H9 (cell line): ENCODE measurements around the gene TMEM221. TPM values are rescaled to one million over a fixed set of nuclear protein-coding genes. Genes with fewer than 3 reads are reported as not detected.

Experiments used
- DNase-seq: peaks from one replicate; pipeline ENCODE4 v3.0.0-alpha.2; 2017
- H2AFZ ChIP-seq: one replicate; pipeline ENCODE4 v1.6.1; 2013; ENCODE audit warnings: mild to moderate bottlenecking, low read length, control low read depth, moderate library complexity
- H2AK5ac ChIP-seq: 2 replicates; pipeline ENCODE4 v1.6.1; 2013; ENCODE audit warnings: low read length, control low read depth, mixed read lengths; ENCODE audit not compliant: insufficient read length
- H2BK120ac ChIP-seq: one replicate; pipeline ENCODE4 v1.6.1; 2013; ENCODE audit warnings: low read depth, mild to moderate bottlenecking, low read length, control low read depth, inconsistent platforms; ENCODE audit not compliant: poor library complexity, severe bottlenecking
- H2BK12ac ChIP-seq: 2 replicates; pipeline ENCODE4 v1.6.1; 2013; ENCODE audit warnings: low read length, control low read depth, mixed read lengths, low read depth; ENCODE audit not compliant: insufficient read length
- H2BK15ac ChIP-seq: 2 replicates; pipeline ENCODE4 v1.6.1; 2013; ENCODE audit warnings: low read depth, low read length, control low read depth
- H2BK20ac ChIP-seq: one replicate; pipeline ENCODE4 v1.6.1; 2013; ENCODE audit warnings: low read depth, mild to moderate bottlenecking, low read length, control low read depth, inconsistent platforms; ENCODE audit not compliant: poor library complexity, severe bottlenecking
- H2BK5ac ChIP-seq: 2 replicates; pipeline ENCODE4 v1.6.1; 2013; ENCODE audit warnings: low read length, control low read depth, mixed read lengths; ENCODE audit not compliant: insufficient read length
- H3K14ac ChIP-seq: 2 replicates; pipeline ENCODE4 v1.6.1; 2013; ENCODE audit warnings: low read length, control low read depth; ENCODE audit not compliant: insufficient read depth
- H3K18ac ChIP-seq: 2 replicates; pipeline ENCODE4 v1.6.1; 2013; ENCODE audit warnings: low read depth, mild to moderate bottlenecking, mixed read lengths, low read length, control low read depth; ENCODE audit not compliant: insufficient read length
- H3K23ac ChIP-seq: 2 replicates; pipeline ENCODE4 v1.6.1; 2013; ENCODE audit warnings: low read length, control low read depth, mixed read lengths, low read depth; ENCODE audit not compliant: insufficient read length
- H3K23me2 ChIP-seq: 2 replicates; pipeline ENCODE4 v1.6.1; 2013; ENCODE audit warnings: low read depth, mild to moderate bottlenecking, mixed read lengths, low read length, control low read depth; ENCODE audit not compliant: insufficient read length, poor library complexity, severe bottlenecking
- H3K27ac ChIP-seq: 2 replicates; pipeline ENCODE4 v1.5.1; 2013; ENCODE audit warnings: low read length, control low read depth, mixed read lengths, low read depth; ENCODE audit not compliant: insufficient read length
- H3K27me3 ChIP-seq: 2 replicates; pipeline ENCODE4 v1.6.1; 2013; ENCODE audit warnings: low read length, control low read depth, inconsistent platforms; ENCODE audit not compliant: insufficient read depth
- H3K4ac ChIP-seq: 2 replicates; pipeline ENCODE4 v1.6.1; 2013; ENCODE audit warnings: low read depth, mild to moderate bottlenecking, control low read depth, inconsistent platforms, low read length, moderate library complexity
- H3K4me1 ChIP-seq: 2 replicates; pipeline ENCODE4 v1.6.1; 2013; ENCODE audit warnings: low read length, control low read depth, inconsistent platforms; ENCODE audit not compliant: insufficient read depth
- H3K4me2 ChIP-seq: 2 replicates; pipeline ENCODE4 v1.6.1; 2013; ENCODE audit warnings: low read length, control low read depth, mixed read lengths; ENCODE audit not compliant: insufficient read length, insufficient read depth
- H3K56ac ChIP-seq: 2 replicates; pipeline ENCODE4 v1.6.1; 2013; ENCODE audit warnings: low read depth, mild to moderate bottlenecking, mixed read lengths, low read length, control low read depth; ENCODE audit not compliant: insufficient read length
- H3K79me1 ChIP-seq: 2 replicates; pipeline ENCODE4 v1.6.1; 2013; ENCODE audit warnings: low read depth, mild to moderate bottlenecking, moderate library complexity, low read length, control low read depth, inconsistent platforms; ENCODE audit not compliant: insufficient read depth, poor library complexity, severe bottlenecking
- H3K79me2 ChIP-seq: 2 replicates; pipeline ENCODE4 v1.6.1; 2013; ENCODE audit warnings: low read length, control low read depth, inconsistent platforms; ENCODE audit not compliant: insufficient read depth
- H3K9ac ChIP-seq: 2 replicates; pipeline ENCODE4 v1.6.1; 2013; ENCODE audit warnings: low read length, control low read depth, mixed read lengths; ENCODE audit not compliant: insufficient read length; ENCODE audit errors: extremely low read depth
- H3K9me3 ChIP-seq: one replicate; pipeline ENCODE4 v1.6.1; 2013; ENCODE audit warnings: low read depth, low read length, inconsistent platforms; ENCODE audit not compliant: control insufficient read depth
- H3T11ph ChIP-seq: one replicate; pipeline ENCODE4 v1.6.1; 2013; ENCODE audit warnings: mild to moderate bottlenecking, low read length, control low read depth, inconsistent platforms
- H4K20me1 ChIP-seq: one replicate; pipeline ENCODE4 v1.6.1; 2013; ENCODE audit not compliant: control insufficient read depth, insufficient read length, insufficient read depth
- H4K5ac ChIP-seq: 2 replicates; pipeline ENCODE4 v1.6.1; 2013; ENCODE audit warnings: low read depth, mild to moderate bottlenecking, mixed read lengths, low read length, control low read depth; ENCODE audit not compliant: insufficient read length
- H4K8ac ChIP-seq: replicated peaks from 2 replicates; pipeline ENCODE4 v1.6.1; 2013; ENCODE audit warnings: low read length, control low read depth, mixed read lengths, low read depth; ENCODE audit not compliant: insufficient read length
- H4K91ac ChIP-seq: 2 replicates; pipeline ENCODE4 v1.6.1; 2013; ENCODE audit warnings: low read depth, mild to moderate bottlenecking, moderate library complexity, mixed read lengths, low read length, control low read depth; ENCODE audit not compliant: insufficient read length
- H3K27ac Mint-ChIP-seq, 3 experiments: 2 replicates in 2 of 3; 3 replicates in 1 of 3; pipeline ENCODE4 v1.8.0; 2020 to 2021; ENCODE audit warnings: mixed read lengths in 3 of 3, mild to moderate bottlenecking in 1 of 3, moderate library complexity in 1 of 3
- H3K27me3 Mint-ChIP-seq: 2 replicates; pipeline ENCODE4 v1.8.0; 2021; ENCODE audit warnings: low read depth, mild to moderate bottlenecking, moderate library complexity, mixed read lengths
- H3K36me3 Mint-ChIP-seq, 3 experiments: 2 replicates in 2 of 3; 3 replicates in 1 of 3; pipeline ENCODE4 v1.8.0; 2020 to 2021; ENCODE audit warnings: low read depth in 3 of 3, mixed read lengths in 3 of 3; ENCODE audit not compliant: insufficient read depth in 1 of 3
- H3K4me1 Mint-ChIP-seq, 2 experiments: 2 replicates each; pipeline ENCODE4 v1.8.0; 2020; ENCODE audit warnings: mixed read lengths in 2 of 2
- H3K4me3 Mint-ChIP-seq, 2 experiments: 2 replicates in 1 of 2; 3 replicates in 1 of 2; pipeline ENCODE4 v1.8.0; 2020 to 2021; ENCODE audit warnings: mild to moderate bottlenecking in 2 of 2, mixed read lengths in 2 of 2, moderate library complexity in 1 of 2
- H3K9me3 Mint-ChIP-seq, 2 experiments: 2 replicates in 1 of 2; 3 replicates in 1 of 2; pipeline ENCODE4 v1.8.0; 2020; ENCODE audit warnings: mild to moderate bottlenecking in 2 of 2, mixed read lengths in 2 of 2, moderate library complexity in 1 of 2
- WGBS: extraction: QIAGEN DNeasy Blood & Tissue Kit; methylation state at CpG from one replicate; pipeline ENCODE4 v1.1.7; 2013; ENCODE audit warnings: missing lambda C conversion rate, low lambda C conversion rate, mixed read lengths; ENCODE audit not compliant: insufficient read length; ENCODE audit errors: extremely low coverage; 5-methylcytosine and 5-hydroxymethylcytosine counted together
- total RNA-seq: library from RNA; stranded (reverse); gene quantifications from 2 replicates; pipeline ENCODE4 v1.2.1, GENCODE V29; 2021
- TF ChIP-seq, protein P1 (sequence below): fragments of 200-600 bp; sonication (generic); conservative IDR thresholded peaks from 3 replicates; pipeline ENCODE4 v1.8.0; 2021; ENCODE audit warnings: antibody characterized with exemption, mild to moderate bottlenecking

Gene TMEM221
- total RNA-seq, 1 experiment from 2014 or later, result 1.4 TPM

- Mint-ChIP-seq H3K4me3 (peak overlapping the region; percentile 87 to 95), H3K36me3 (no peaks in the 10 kb centered on the region; a peak in 1 of 7 replicates), H3K4me1 (peaks cover 19 to 28% of the 10 kb centered on the region in 2 experiments), H3K27ac (no peak overlapping the region), H3K9me3 (no peaks in the 10 kb centered on the region; a peak in 2 of 5 replicates), H3K27me3 (peaks cover 45% of the 10 kb centered on the region)
- no peak overlapping the region for H2BK120ac ChIP-seq
- no peak overlapping the region for H2BK20ac ChIP-seq
- H3K79me2 ChIP-seq, result no peaks in the 10 kb centered on the region
- H2BK12ac ChIP-seq, result no peak overlapping the region
- no CpG with 5 or more reads among the region's 25 CpGs for WGBS
- H3K27me3 ChIP-seq, result peaks cover 5% of the 10 kb centered on the region; the same call in 1 of the 2 replicates
- H3K23me2 ChIP-seq, result peaks cover 17% of the 10 kb centered on the region
- H3K9me3 ChIP-seq, result no peaks in the 10 kb centered on the region
- H4K8ac ChIP-seq, result no peak overlapping the region
- no peak overlapping the region for H3K18ac ChIP-seq
- H2BK15ac ChIP-seq, result no peak overlapping the region; the same call in 1 of the 2 replicates
- H4K5ac ChIP-seq, result no peak overlapping the region
- no peak overlapping the region for H3K9ac ChIP-seq
- H4K91ac ChIP-seq, result no peak overlapping the region
- no peak overlapping the region for H3K4ac ChIP-seq
- H2BK5ac ChIP-seq, result no peak overlapping the region
- no peak overlapping the region for H3K14ac ChIP-seq
- no peaks in the 10 kb centered on the region for H3K4me1 ChIP-seq
- H3K79me1 ChIP-seq, result no peaks in the 10 kb centered on the region
- H2AK5ac ChIP-seq, result no peak overlapping the region
- no peak overlapping the region for H3T11ph ChIP-seq
- DNase-seq, result no peak
- H2AFZ ChIP-seq, result no peak overlapping the region
- H3K27ac ChIP-seq, result no peak overlapping the region
- H3K56ac ChIP-seq, result no peak overlapping the region
- no peaks in the 10 kb centered on the region for H4K20me1 ChIP-seq
- H3K4me2 ChIP-seq, result peak overlapping the region; percentile 75
- TF ChIP-seq, protein P1, sequence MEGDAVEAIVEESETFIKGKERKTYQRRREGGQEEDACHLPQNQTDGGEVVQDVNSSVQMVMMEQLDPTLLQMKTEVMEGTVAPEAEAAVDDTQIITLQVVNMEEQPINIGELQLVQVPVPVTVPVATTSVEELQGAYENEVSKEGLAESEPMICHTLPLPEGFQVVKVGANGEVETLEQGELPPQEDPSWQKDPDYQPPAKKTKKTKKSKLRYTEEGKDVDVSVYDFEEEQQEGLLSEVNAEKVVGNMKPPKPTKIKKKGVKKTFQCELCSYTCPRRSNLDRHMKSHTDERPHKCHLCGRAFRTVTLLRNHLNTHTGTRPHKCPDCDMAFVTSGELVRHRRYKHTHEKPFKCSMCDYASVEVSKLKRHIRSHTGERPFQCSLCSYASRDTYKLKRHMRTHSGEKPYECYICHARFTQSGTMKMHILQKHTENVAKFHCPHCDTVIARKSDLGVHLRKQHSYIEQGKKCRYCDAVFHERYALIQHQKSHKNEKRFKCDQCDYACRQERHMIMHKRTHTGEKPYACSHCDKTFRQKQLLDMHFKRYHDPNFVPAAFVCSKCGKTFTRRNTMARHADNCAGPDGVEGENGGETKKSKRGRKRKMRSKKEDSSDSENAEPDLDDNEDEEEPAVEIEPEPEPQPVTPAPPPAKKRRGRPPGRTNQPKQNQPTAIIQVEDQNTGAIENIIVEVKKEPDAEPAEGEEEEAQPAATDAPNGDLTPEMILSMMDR, result no peak
- no peak overlapping the region for H3K23ac ChIP-seq
Observed at GRCh38 chr19:17468302-17469091, 20.0 kb upstream of the TMEM221 start.
